NOMO-1 treated with dmso at 0.1 percent for 144 hours (cell line): ENCODE data around the gene FEZ2.

Source experiments
- DNase-seq: peaks from one replicate; lab custom pipeline; 2025; ENCODE audit not compliant: unreplicated experiment; lab: John Stamatoyannopoulos, UW

Gene FEZ2

GRCh38 chr2:36562973-36563532 lies 34.9 kb downstream of the FEZ2 start:
- peak; percentile 20 for DNase-seq

DNA sequence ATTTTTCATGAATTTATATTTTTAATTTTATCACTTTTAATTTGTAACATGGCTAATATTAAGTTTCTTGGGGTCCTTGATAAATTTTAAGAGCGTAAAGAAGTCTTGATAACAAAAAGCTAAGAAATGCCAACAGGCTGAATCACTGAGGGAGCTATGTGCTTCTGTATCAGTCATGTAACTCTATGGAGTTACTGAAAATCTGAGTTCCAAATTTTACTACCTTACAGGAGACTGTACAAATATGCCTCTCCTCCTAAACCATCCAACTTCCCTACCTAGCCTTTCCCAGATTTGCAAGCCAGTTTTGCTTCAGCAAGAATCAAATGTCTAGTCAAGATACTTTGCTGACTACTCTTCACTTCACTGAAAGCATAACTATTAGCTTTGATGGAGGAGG lies 35.7 kb downstream of the FEZ2 start:
- DNase-seq: no peak

DNA sequence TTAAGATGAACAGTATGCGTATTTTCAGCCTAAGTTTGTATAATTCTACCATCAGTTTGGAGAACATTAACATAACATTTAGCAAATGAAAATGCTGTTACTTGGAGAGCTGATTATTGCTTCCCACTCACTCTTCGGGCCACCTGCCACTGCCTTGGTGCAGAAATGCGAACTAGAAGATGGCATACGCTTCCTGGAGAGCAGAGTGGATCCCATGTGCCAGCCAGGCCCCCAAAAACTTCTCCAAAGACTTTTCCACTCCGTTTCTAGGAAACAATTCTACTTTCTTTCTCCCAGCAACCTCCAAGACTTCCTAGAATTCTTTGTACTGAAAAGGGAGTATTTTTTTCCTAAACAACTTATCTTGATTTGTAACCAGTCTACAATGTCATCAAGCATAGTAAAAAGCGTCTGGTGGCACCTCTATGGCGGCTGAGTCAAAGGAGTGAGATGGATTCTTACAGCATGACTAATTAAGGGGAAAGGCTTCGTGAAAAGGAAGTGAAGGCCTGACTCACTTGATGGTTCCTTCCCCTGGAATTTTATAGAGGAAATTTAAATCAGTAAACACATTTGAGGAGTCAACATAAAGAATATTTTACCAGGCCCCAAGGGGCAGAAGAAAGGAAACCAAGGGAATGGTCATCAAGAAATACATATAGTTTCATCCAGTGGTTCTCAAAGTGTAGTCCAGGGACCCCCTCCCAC lies 36.6 kb downstream of the FEZ2 start:
- no peak for DNase-seq

- DNase-seq: no peak
Measured at GRCh38 chr2:36560726-36561125, 37.2 kb downstream of the FEZ2 start.

GRCh38 chr2:36559221-36559942 lies 38.6 kb downstream of the FEZ2 start:
- DNase-seq: no peak

- no peak for DNase-seq
Measured at GRCh38 chr2:36556842-36557241, 41.1 kb downstream of the FEZ2 start.

- no peak for DNase-seq
Measured at GRCh38 chr2:36555789-36556188, 42.2 kb downstream of the FEZ2 start.

DNA sequence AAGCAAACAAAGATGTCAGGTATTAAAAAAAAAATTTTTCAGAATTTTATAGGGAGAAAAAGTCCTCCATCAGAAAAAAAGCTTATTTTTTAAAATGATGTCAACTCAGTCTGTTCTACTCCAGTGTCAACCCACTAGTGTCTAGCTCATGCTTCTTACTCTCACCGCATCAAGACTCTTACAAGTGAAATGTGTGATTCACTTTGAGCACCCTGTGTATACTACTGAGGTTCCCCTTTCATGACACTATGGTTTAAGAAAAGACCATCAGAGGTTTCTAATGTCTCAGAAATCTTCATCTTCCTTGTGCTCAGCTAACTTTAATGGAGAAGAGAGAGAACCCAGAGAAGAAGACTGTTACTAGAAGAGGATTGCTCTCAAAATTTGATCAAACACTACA lies 43.4 kb downstream of the FEZ2 start:
- no peak for DNase-seq

GRCh38 chr2:36553683-36554082 lies 44.3 kb downstream of the FEZ2 start:
- peak; percentile 42 for DNase-seq

- no peak for DNase-seq
Measured at GRCh38 chr2:36550006-36550405, 48.0 kb downstream of the FEZ2 start.

- DNase-seq: no peak
Measured at GRCh38 chr2:36549165-36549574, 48.8 kb downstream of the FEZ2 start.

GRCh38 chr2:36547906-36548305 lies 50.1 kb downstream of the FEZ2 start:
- DNase-seq: no peak

GRCh38 chr2:36545871-36546416 lies 52.0 kb downstream of the FEZ2 start:
- DNase-seq: no peak

GRCh38 chr2:36544638-36545338 lies 53.2 kb downstream of the FEZ2 start:
- no peak for DNase-seq

GRCh38 chr2:36541891-36542595 lies 55.9 kb downstream of the FEZ2 start:
- no peak for DNase-seq

GRCh38 chr2:36540986-36541754 lies 56.8 kb downstream of the FEZ2 start:
- DNase-seq: no peak

- no peak for DNase-seq
Measured at GRCh38 chr2:36539631-36540030, 58.3 kb downstream of the FEZ2 start.

DNA sequence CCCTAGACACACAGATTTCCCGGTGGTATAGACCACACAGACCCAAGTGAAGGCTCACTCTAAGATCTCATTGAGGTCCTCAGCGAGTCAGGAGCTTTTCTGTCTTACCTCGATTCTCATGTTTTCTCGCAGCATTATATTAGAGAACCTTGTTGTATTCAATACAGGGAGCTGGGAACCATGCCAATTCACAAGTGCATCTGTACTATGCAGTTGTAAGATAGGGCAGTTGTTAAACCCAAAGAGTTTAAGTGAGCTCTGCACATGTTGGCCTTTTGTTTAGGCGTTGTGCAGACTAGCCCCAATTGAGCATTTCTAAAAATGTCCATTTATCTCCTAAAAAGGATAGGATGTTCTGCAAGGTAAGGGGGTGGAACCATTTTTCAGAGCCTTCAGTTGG lies 59.6 kb downstream of the FEZ2 start:
- no peak for DNase-seq

GRCh38 chr2:36536776-36537175 lies 61.2 kb downstream of the FEZ2 start:
- DNase-seq: no peak

DNA sequence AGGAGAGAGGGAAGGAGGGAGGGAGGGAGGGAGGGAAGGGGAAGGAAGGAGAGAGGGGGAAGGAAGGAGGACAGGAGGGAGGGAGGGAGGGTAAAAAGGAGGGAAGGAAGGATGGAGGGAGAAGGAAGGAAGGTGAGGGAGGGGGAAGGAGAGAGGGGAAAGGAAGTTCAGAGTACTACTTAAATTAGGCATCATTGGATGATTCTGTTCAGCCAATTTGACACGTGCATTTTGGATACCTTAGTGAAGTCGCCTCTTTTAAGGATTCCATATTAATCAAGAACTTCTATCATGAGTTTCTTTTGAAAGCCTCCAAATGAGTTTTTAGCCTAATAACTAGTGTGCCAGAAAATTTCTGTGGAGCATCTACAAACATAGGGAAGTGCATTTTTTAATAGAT lies 62.9 kb downstream of the FEZ2 start:
- DNase-seq: no peak
